Tibial nerve (tissue), 4 donors: ENCODE measurements around the gene PDZD2. TPM values are rescaled to one million over a fixed set of nuclear protein-coding genes. Genes with fewer than 3 reads are reported as not detected.

Source experiments
- DNase-seq, 2 donors: peaks; one replicate each; pipeline ENCODE4 v3.0.0-alpha.2; 2019; ENCODE audit warnings: low spot score in 2 of 2
- H3K27ac ChIP-seq, 4 donors: fragments of 200-600 bp; sonication (generic) in 3 of 4; one replicate each; pipeline ENCODE4 v1.5.1; 2017 to 2019; ENCODE audit warnings: mild to moderate bottlenecking in 1 of 4
- H3K27me3 ChIP-seq, 2 donors: fragments of 200-600 bp; sonication (generic) in 1 of 2; one replicate each; pipeline versions ENCODE4 v1.5.1 to v1.6.0; 2017 to 2019
- H3K36me3 ChIP-seq, 3 donors: fragments of 200-600 bp; sonication (generic); one replicate each; pipeline ENCODE4 v1.5.1; 2018 to 2019
- H3K4me1 ChIP-seq, 4 donors: fragments of 200-600 bp; sonication (generic) in 3 of 4; one replicate each; pipeline ENCODE4 v1.5.1; 2017 to 2019
- H3K4me3 ChIP-seq, 4 donors: fragments of 200-600 bp; sonication (generic) in 3 of 4; one replicate each; pipeline ENCODE4 v1.5.1; 2017 to 2019; ENCODE audit warnings: mild to moderate bottlenecking in 1 of 4, moderate library complexity in 1 of 4
- H3K9me3 ChIP-seq, 4 donors: fragments of 200-600 bp; sonication (generic) in 3 of 4; one replicate each; pipeline ENCODE4 v1.5.1; 2017 to 2019
- EP300 ChIP-seq, 2 donors: sonication (generic); formaldehyde crosslinking; IDR thresholded peaks; one replicate each; pipeline ENCODE4 v1.6.1; 2017; ENCODE audit warnings: antibody characterized with exemption in 2 of 2, mild to moderate bottlenecking in 1 of 2
- POLR2A ChIP-seq, 2 donors: fragments of 450-650 bp; IDR thresholded peaks; one replicate each; pipeline ENCODE4 v1.6.1; 2017; ENCODE audit warnings: antibody characterized with exemption in 2 of 2, mild to moderate bottlenecking in 2 of 2, moderate library complexity in 2 of 2
- WGBS, 2 donors: methylation state at CpG; one replicate each; pipeline ENCODE4 v1.1.5; 2018; 5-methylcytosine and 5-hydroxymethylcytosine counted together
- total RNA-seq, 4 donors: library from RNA; depleted of rRNA; stranded (reverse); fragments of >200 nt; gene quantifications; one replicate each; pipeline ENCODE4 v1.1.0, GENCODE V29; 2016
- TF ChIP-seq, protein P1 (sequence below), 5 experiments: fragments of 200-600 bp in 3 of 5; fragments of 450-650 bp in 2 of 5; sonication (generic) in 3 of 5; IDR thresholded peaks; one replicate each; pipeline ENCODE4 v1.5.1; 2016 to 2019; ENCODE audit warnings: antibody characterized with exemption in 5 of 5, mild to moderate bottlenecking in 3 of 5, moderate library complexity in 2 of 5

Gene PDZD2
- total RNA-seq, 4 donors from 2014 or later: 102 to 153 (median 117) TPM

DNA sequence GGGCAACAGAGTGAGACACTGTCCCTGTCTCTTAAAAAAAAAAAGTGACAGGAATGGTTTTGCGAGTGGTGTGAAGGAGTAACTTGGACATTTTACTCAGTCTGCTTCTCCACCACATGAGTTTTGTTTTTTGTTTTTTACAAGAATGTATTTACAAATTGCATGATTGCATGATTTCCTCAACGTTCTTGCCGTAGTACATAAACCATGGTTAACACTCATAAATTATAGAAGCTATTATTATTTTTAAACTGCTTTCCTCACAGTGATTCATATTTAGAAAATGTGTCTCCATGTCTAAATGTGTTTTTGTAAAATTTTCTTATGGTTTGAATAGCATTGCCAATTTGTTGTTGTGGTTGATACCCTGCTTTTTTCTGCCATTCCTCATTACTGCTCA, 315.2 kb downstream of the PDZD2 start:
- 76% methylated on average over 3 of the region's 3 CpGs for WGBS, 2 donors
- no peaks in the 10 kb centered on the region for H3K27me3 ChIP-seq
- DNase-seq: no peak
- no peak overlapping the region for H3K27ac ChIP-seq
- H3K4me3 ChIP-seq: no peak overlapping the region
- TF ChIP-seq EP300 (IDR thresholded peaks at IDR 0.05) (no peak), POLR2A (IDR thresholded peaks at IDR 0.05) (no peak)
- TF ChIP-seq, protein P1, sequence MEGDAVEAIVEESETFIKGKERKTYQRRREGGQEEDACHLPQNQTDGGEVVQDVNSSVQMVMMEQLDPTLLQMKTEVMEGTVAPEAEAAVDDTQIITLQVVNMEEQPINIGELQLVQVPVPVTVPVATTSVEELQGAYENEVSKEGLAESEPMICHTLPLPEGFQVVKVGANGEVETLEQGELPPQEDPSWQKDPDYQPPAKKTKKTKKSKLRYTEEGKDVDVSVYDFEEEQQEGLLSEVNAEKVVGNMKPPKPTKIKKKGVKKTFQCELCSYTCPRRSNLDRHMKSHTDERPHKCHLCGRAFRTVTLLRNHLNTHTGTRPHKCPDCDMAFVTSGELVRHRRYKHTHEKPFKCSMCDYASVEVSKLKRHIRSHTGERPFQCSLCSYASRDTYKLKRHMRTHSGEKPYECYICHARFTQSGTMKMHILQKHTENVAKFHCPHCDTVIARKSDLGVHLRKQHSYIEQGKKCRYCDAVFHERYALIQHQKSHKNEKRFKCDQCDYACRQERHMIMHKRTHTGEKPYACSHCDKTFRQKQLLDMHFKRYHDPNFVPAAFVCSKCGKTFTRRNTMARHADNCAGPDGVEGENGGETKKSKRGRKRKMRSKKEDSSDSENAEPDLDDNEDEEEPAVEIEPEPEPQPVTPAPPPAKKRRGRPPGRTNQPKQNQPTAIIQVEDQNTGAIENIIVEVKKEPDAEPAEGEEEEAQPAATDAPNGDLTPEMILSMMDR (IDR thresholded peaks at IDR 0.05): no peak
- peaks cover 0 to 5% (median 0%) of the 10 kb centered on the region in 4 donors for H3K9me3 ChIP-seq
- H3K36me3 ChIP-seq: no peaks in the 10 kb centered on the region
- peaks cover 0 to 9% (median 0%) of the 10 kb centered on the region in 4 donors for H3K4me1 ChIP-seq

DNA sequence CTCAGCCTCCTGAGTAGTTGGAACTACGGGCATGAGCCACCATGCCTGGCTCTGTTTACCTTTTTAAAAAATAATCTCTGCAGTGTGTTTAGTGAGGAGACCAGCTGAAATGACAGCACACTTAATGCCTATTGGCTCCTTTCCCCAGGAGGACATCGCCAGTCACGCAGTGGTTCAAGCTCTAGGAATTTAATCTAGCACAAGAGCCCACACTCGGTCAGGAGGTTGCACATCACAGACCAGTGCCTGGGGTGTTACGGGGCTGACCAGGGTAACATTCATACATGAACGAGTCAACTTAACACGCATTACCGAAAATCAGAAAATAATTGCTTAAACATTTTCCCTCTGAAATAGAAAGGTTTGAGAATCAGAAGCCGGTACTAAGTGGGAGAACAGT, 318.2 kb downstream of the PDZD2 start:
- Histone ChIP-seq H3K36me3 (no peaks in the 10 kb centered on the region), H3K4me1 (peaks cover 0 to 10% (median 1%) of the 10 kb centered on the region in 4 donors), H3K9me3 (peaks cover 0 to 5% (median 0%) of the 10 kb centered on the region in 4 donors), H3K4me3 (no peak overlapping the region), H3K27ac (no peak overlapping the region), H3K27me3 (no peaks in the 10 kb centered on the region)
- WGBS, 2 donors: 89 to 97% methylated on average over 9 of the region's 9 CpGs
- no peak for TF ChIP-seq POLR2A (IDR thresholded peaks at IDR 0.05)
- no peak for TF ChIP-seq EP300 (IDR thresholded peaks at IDR 0.05)
- TF ChIP-seq, protein P1 (IDR thresholded peaks at IDR 0.05): no peak
- no peak for DNase-seq

DNA sequence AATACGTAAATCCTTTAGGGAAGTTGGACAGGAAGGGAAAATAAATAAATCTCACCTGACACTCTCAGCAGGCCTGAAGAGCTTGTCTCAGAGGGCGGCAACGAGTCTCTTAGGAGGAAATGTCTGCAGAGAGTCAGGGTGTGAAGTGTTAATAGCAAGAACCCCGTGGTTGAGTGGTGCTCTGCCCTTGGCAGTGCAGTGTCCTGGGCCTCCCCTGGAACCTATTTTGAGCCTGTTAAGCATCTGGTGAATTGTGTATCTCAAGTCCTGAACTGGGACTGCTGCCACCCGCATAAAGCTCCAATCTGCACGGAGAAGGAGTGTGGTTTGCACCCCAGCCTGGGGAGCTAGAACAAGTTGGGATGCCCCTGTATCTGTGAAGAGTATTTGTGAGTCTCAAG, 323.4 kb downstream of the PDZD2 start:
- no peak for DNase-seq

DNA sequence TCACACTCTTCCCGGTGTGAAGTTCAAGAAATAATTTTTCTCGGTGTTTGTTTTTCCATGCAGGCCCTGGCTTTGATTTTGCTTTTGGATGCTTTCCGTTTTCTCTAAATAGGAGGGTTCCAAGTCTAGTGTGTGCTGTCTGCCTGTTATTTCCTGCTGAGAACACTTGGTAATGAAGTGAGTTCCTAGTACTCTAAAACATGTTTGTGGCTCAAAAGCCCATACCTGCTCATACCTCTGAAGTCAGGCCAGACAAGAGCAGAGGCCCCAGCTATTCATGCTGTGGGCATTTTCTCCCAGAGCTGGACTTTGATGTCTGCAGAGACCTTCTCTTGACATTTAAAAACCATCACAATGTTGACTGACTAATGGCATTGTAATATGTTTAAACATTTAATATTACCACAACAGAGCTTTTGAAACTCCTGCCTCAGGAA, 324.0 kb downstream of the PDZD2 start:
- TF ChIP-seq EP300 (IDR thresholded peaks at IDR 0.05) (no peak), POLR2A (IDR thresholded peaks at IDR 0.05) (no peak)
- TF ChIP-seq, protein P1 (IDR thresholded peaks at IDR 0.05): no peak
- 14 to 19% methylated on average over 3 of the region's 3 CpGs for WGBS, 2 donors
- Histone ChIP-seq H3K9me3 (no peaks in the 10 kb centered on the region), H3K27me3 (no peaks in the 10 kb centered on the region), H3K4me3 (no peak overlapping the region), H3K4me1 (peaks cover 0 to 44% (median 22%) of the 10 kb centered on the region in 4 donors), H3K27ac (peak overlapping the region in 3 of 4 donors; percentile 3 to 77 (median 61)), H3K36me3 (no peaks in the 10 kb centered on the region)
- DNase-seq: no peak

More for the DNA sequence above, 323.4 kb downstream of the PDZD2 start:
- H3K4me1 ChIP-seq: peaks cover 0 to 41% (median 22%) of the 10 kb centered on the region in 4 donors
- H3K9me3 ChIP-seq: no peaks in the 10 kb centered on the region
- H3K27me3 ChIP-seq: no peaks in the 10 kb centered on the region
- no peaks in the 10 kb centered on the region for H3K36me3 ChIP-seq
- WGBS, 2 donors: 41 to 50% methylated on average over 6 of the region's 6 CpGs
- TF ChIP-seq EP300 (IDR thresholded peaks at IDR 0.05) (no peak), POLR2A (IDR thresholded peaks at IDR 0.05) (no peak)
- TF ChIP-seq, protein P1 (IDR thresholded peaks at IDR 0.05): no peak
- H3K27ac ChIP-seq: peak overlapping the region in 2 of 4 donors; percentile 61 to 77
- H3K4me3 ChIP-seq: no peak overlapping the region

DNA sequence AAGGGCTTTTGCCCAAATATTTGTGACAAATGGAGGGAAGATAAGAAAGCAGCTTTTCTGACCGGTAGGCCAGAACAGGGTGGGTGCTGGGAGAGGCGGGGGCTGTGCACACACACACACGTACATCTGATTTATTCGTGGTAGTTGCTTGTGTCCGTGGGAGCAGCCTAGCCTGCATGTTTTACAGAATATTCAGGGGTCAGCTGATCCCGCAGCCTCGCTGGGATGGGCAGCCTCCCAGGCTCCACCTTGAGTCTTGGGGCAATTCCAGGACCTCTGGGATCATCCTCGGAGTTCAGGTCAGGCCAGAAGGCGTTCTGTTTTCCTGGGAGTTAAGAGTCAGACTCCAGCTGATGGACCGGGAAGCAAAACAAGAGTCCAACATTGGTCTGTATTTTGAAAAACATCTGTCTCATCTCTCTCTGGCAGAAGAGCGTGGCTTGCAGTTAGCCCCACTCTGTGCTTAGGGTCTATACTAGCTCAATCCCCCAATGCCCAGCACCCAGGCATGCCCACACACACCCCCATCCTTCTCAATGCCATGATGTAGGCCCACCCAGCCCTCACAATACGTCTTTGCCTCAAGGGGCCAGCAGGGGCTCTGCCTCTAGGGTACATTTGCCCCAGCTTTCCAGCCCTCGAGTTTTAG, 324.6 kb downstream of the PDZD2 start:
- no peak for DNase-seq
- H3K27ac ChIP-seq: peak overlapping the region in 3 of 4 donors; percentile 3 to 77 (median 61)
- peaks cover 0 to 44% (median 22%) of the 10 kb centered on the region in 4 donors for H3K4me1 ChIP-seq
- TF ChIP-seq, protein P1 (IDR thresholded peaks at IDR 0.05): no peak
- peak in 1 of 2 donors; percentile 24 for TF ChIP-seq EP300 (IDR thresholded peaks at IDR 0.05)
- H3K36me3 ChIP-seq: no peaks in the 10 kb centered on the region
- peak overlapping the region in 1 of 4 donors; percentile 3 for H3K4me3 ChIP-seq
- WGBS, 2 donors: 36 to 40% methylated on average over 13 of the region's 13 CpGs
- no peaks in the 10 kb centered on the region for H3K27me3 ChIP-seq
- H3K9me3 ChIP-seq: no peaks in the 10 kb centered on the region
